A673 (cell line): ENCODE measurements around the gene GAR1. TPM values are rescaled to one million over a fixed set of nuclear protein-coding genes. Genes with fewer than 3 reads are reported as not detected.

Experiments used
- BruUV-seq: library from RNA; stranded (reverse); fragments of 400-500 nt; replicated peaks from 2 replicates; lab custom pipeline; 2021; lab: Mats Ljungman, UMichigan
- CTCF ChIA-PET: fragments of 300-600 bp; sonication (Branson Sonifier 250); formaldehyde crosslinking; loops from one replicate; lab custom pipeline; 2022; ENCODE audit warnings: antibody characterized with exemption; lab: Charles Lee
- POLR2A ChIA-PET: fragments of 300-600 bp; sonication (Branson Sonifier 250); formaldehyde crosslinking; loops from one replicate; lab custom pipeline; 2022; ENCODE audit warnings: antibody characterized with exemption; ENCODE audit not compliant: low non-redundant PET; lab: Charles Lee
- DNase-seq: peaks from one replicate; pipeline ENCODE4 v3.0.0-alpha.2; 2015; ENCODE audit warnings: low spot score
- H3K27ac ChIP-seq: fragments of 200-600 bp; sonication (generic); 2 replicates; pipeline ENCODE4 v1.5.1; 2016; ENCODE audit warnings: mixed run types, low read depth, mild to moderate bottlenecking, mixed read lengths, antibody characterized with exemption, low read length; ENCODE audit not compliant: poor library complexity, severe bottlenecking
- H3K27me3 ChIP-seq: fragments of 200-600 bp; sonication (generic); replicated peaks from 2 replicates; pipeline ENCODE4 v1.6.1; 2017; ENCODE audit warnings: mixed run types, low read depth, mild to moderate bottlenecking, mixed read lengths, antibody characterized with exemption, low read length; ENCODE audit not compliant: insufficient read depth, poor library complexity
- H3K36me3 ChIP-seq: fragments of 200-600 bp; sonication (generic); 2 replicates; pipeline ENCODE4 v1.6.1; 2016; ENCODE audit warnings: mixed run types, mild to moderate bottlenecking, mixed read lengths, antibody characterized with exemption, low read length; ENCODE audit not compliant: insufficient read depth, poor library complexity, severe bottlenecking
- H3K4me1 ChIP-seq: fragments of 200-600 bp; sonication (generic); 2 replicates; pipeline ENCODE4 v1.6.1; 2017; ENCODE audit warnings: mixed run types, mild to moderate bottlenecking, mixed read lengths, antibody characterized with exemption, low read length; ENCODE audit not compliant: insufficient read depth, poor library complexity, severe bottlenecking
- H3K4me3 ChIP-seq: fragments of 200-600 bp; sonication (generic); 2 replicates; pipeline ENCODE4 v1.5.1; 2016; ENCODE audit warnings: low read depth, mixed run types, mild to moderate bottlenecking, mixed read lengths, low read length; ENCODE audit not compliant: poor library complexity, severe bottlenecking
- H3K9me3 ChIP-seq: fragments of 200-600 bp; sonication (generic); 2 replicates; pipeline ENCODE4 v1.6.1; 2016; ENCODE audit warnings: mixed run types, low read depth, mild to moderate bottlenecking, mixed read lengths, antibody characterized with exemption, low read length; ENCODE audit not compliant: poor library complexity, severe bottlenecking
- EZH2 ChIP-seq: fragments of 200-600 bp; sonication (generic); IDR thresholded peaks from 2 replicates; pipeline ENCODE4 v1.6.1; 2017; ENCODE audit warnings: borderline replicate concordance, low read depth, mild to moderate bottlenecking, mixed read lengths, antibody characterized with exemption, low read length; ENCODE audit not compliant: poor library complexity, severe bottlenecking
- intact Hi-C: fragments of 100-400 bp; cut with micrococcal nuclease; formaldehyde crosslinking; loops from one replicate; pipeline ENCODE4 v1.10.0; 2022; ENCODE audit not compliant: unreplicated experiment
- total RNA-seq: library from RNA; stranded (reverse); gene quantifications from 2 replicates; pipeline ENCODE4 v1.2.3, GENCODE V29; 2021
- TF ChIP-seq, protein P1 (sequence below): fragments of 300-800, 200-600 bp; sonication (generic); conservative IDR thresholded peaks from 2 replicates; pipeline ENCODE4 v1.5.1; 2017; ENCODE audit warnings: low read depth, mild to moderate bottlenecking, antibody characterized with exemption, low read length, moderate library complexity, mixed read lengths

The GAR1 gene
- total RNA-seq, 1 experiment from 2014 or later: 67.6 TPM

DNA sequence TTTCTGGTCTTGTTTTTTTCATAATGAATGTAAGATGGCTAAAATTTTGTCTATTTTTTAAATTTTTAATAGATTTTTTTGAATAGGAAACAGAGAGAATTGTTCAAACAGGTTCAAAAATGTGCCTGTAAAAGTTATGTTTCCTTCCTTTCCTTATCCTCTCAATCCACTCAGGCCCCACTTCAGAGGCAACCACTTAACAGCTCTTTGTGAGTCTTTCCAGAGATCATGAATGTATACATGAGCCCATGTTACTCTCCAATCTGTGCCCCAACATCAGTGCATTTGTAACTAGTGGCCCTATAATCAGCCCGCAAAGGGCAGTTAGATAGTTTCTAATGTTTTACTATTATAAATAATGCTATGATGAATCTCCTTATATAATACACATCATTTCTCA is 27.8 kb upstream of the GAR1 start:
- ChIA-PET POLR2A (no interaction called here), CTCF (no interaction called here)
- DNase-seq: no peak
- no peak for TF ChIP-seq EZH2
- TF ChIP-seq, protein P1, sequence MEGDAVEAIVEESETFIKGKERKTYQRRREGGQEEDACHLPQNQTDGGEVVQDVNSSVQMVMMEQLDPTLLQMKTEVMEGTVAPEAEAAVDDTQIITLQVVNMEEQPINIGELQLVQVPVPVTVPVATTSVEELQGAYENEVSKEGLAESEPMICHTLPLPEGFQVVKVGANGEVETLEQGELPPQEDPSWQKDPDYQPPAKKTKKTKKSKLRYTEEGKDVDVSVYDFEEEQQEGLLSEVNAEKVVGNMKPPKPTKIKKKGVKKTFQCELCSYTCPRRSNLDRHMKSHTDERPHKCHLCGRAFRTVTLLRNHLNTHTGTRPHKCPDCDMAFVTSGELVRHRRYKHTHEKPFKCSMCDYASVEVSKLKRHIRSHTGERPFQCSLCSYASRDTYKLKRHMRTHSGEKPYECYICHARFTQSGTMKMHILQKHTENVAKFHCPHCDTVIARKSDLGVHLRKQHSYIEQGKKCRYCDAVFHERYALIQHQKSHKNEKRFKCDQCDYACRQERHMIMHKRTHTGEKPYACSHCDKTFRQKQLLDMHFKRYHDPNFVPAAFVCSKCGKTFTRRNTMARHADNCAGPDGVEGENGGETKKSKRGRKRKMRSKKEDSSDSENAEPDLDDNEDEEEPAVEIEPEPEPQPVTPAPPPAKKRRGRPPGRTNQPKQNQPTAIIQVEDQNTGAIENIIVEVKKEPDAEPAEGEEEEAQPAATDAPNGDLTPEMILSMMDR: no peak
- Histone ChIP-seq H3K4me1 (no peaks in the 10 kb centered on the region), H3K36me3 (no peaks in the 10 kb centered on the region), H3K4me3 (no peak overlapping the region), H3K27me3 (no peaks in the 10 kb centered on the region), H3K27ac (no peak overlapping the region), H3K9me3 (peaks cover 6% of the 10 kb centered on the region)
- intact Hi-C loops: no loop called here
- no TSS peak for BruUV-seq

DNA sequence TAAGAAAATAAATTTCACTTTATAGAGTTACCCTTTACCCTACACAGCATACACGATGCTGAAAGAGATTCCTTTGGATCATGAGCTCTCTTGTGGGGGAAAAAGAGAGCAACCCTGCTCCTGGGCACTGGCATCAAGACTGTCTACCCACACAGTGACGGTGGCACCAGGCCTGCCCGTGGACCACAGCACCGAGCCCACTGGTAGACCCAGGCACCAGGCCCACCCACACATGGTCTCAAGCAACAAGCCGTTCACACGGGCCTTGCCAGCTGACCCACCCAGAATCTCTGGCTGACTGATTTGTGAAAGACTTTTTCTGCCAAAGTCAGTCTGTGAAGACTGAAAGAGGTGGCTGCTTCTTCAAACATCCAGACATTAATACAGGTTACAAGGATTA is 20.5 kb upstream of the GAR1 start:
- POLR2A ChIA-PET: no interaction called here
- CTCF ChIA-PET: no interaction called here
- BruUV-seq: no TSS peak

DNA sequence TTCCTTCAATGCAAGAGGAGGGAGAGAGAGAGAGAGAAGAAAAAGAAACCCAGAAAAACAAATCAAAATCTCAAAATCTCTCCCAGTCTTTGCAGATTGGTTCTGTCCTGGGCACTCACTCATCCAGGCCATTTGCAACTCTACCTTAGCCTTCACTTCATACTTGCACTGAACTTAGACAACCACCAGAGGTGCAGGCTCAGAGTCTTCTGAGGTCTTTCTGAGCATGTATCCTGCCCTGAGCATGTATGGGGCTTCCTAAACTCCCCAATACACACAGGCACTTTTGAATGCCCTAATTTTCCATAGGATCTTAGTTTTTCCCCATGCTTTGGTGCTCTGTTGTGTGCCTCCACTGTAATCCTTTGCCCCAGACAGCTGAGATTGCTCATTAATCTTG is 16.7 kb upstream of the GAR1 start:
- BruUV-seq: no TSS peak
- CTCF ChIA-PET: no interaction called here
- Histone ChIP-seq H3K27ac (no peak overlapping the region), H3K27me3 (no peaks in the 10 kb centered on the region), H3K4me1 (peaks cover 3% of the 10 kb centered on the region), H3K4me3 (no peak overlapping the region), H3K9me3 (no peaks in the 10 kb centered on the region), H3K36me3 (no peaks in the 10 kb centered on the region)
- POLR2A ChIA-PET: no interaction called here
- intact Hi-C loops: no loop called here
- TF ChIP-seq, protein P1: no peak
- TF ChIP-seq EZH2: no peak
- no peak for DNase-seq

More for the DNA sequence above, 20.5 kb upstream of the GAR1 start:
- Histone ChIP-seq H3K27ac (no peak overlapping the region), H3K4me3 (no peak overlapping the region), H3K27me3 (no peaks in the 10 kb centered on the region), H3K9me3 (no peaks in the 10 kb centered on the region), H3K36me3 (no peaks in the 10 kb centered on the region), H3K4me1 (no peaks in the 10 kb centered on the region)
- intact Hi-C loops: no loop called here
- no peak for DNase-seq
- TF ChIP-seq EZH2: no peak
- TF ChIP-seq, protein P1: no peak
